Left ventricle myocardium inferior (tissue), 1 donor: Measurements from ENCODE around the gene CDC40. TPM values are rescaled to one million over a fixed set of nuclear protein-coding genes. Genes with fewer than 3 reads are reported as not detected.

Experiments used
- DNase-seq: peaks from one replicate; pipeline ENCODE4 v3.0.0-alpha.2; 2020
- H3K27ac ChIP-seq: fragments of 200-600 bp; replicated peaks from 2 replicates; pipeline ENCODE4 v1.8.0; 2021
- H3K27me3 ChIP-seq: fragments of 200-600 bp; 2 replicates; pipeline ENCODE4 v1.8.0; 2021; ENCODE audit warnings: low read depth
- H3K36me3 ChIP-seq: fragments of 200-600 bp; 2 replicates; pipeline ENCODE4 v1.8.0; 2021
- H3K4me1 ChIP-seq: fragments of 200-600 bp; 2 replicates; pipeline ENCODE4 v1.8.0; 2021
- H3K4me3 ChIP-seq: fragments of 200-600 bp; 2 replicates; pipeline ENCODE4 v1.8.0; 2021; ENCODE audit warnings: mild to moderate bottlenecking, moderate library complexity
- H3K9me3 ChIP-seq: fragments of 200-600 bp; replicated peaks from 2 replicates; pipeline ENCODE4 v1.8.0; 2021
- intact Hi-C: fragments of 100-400 bp; cut with micrococcal nuclease; formaldehyde crosslinking; loops from one replicate; pipeline ENCODE4 v1.11.0; 2022
- total RNA-seq: library from RNA; stranded (reverse); fragmentation: NEBNext Ultra II Directional; extraction: Animal tissue kit (Norgen Biotek cat#: 25700); gene quantifications from one replicate; pipeline ENCODE4 v1.2.1, GENCODE V29; 2021
- TF ChIP-seq, protein P1 (sequence below): fragments of 200-600 bp; IDR thresholded peaks from 2 replicates; pipeline ENCODE4 v1.8.0; 2021; ENCODE audit warnings: antibody characterized with exemption, mild to moderate bottlenecking, borderline replicate concordance
- donor health status: DM: no; HTN: yes; CAD: no; lungs with severe emphysema.

The CDC40 gene
- total RNA-seq, 1 donor from 2014 or later: 16.1 TPM

DNA sequence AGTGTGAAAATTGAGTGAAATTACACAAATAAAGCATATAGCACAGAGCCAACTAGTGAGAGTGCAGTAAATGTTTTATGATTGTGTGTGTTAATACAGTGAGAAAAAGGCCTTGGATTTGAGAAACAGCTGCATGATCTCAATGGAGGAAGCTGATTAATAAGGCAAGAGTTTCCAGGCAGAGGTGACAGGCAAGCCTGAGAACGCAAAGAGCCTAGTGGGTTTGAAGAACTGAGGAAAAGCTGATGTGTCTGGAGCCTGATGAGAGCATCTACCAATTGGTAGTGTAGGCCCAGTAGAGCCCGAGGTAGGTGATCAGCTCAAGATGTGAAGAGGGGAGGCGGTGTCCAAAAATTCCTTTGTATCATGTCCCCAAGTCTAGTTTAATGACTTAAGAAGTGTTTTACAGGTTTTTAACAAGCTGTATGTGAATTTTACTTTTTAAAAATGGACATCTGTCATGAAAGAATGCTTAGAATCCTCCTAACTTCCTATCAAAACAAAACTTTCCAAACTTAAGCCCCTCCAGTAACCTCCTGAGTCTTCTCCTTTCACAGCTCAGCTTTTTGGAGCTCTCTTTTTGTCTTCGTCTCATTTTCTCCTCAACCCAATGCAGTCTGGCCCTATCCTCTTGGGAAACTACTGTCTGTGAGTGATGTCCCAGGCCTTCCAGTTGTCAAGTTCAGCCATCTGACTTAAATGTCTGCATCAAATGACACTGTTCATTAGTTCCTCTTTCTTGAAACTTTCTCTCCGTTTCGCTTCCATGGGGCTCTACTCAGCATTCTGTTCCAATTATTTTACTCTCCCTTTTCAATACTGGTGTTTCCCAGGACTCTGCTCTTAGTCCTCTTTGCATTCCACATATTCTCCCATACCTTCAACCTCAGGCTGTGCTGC, 1.2 kb downstream of the CDC40 start:
- Histone ChIP-seq H3K4me3 (peak overlapping the region; percentile 94), H3K9me3 (no peaks in the 10 kb centered on the region), H3K27me3 (no peaks in the 10 kb centered on the region), H3K27ac (peak overlapping the region; percentile 91), H3K36me3 (no peaks in the 10 kb centered on the region), H3K4me1 (peaks cover 74% of the 10 kb centered on the region)
- DNase-seq: no peak
- TF ChIP-seq, protein P1, sequence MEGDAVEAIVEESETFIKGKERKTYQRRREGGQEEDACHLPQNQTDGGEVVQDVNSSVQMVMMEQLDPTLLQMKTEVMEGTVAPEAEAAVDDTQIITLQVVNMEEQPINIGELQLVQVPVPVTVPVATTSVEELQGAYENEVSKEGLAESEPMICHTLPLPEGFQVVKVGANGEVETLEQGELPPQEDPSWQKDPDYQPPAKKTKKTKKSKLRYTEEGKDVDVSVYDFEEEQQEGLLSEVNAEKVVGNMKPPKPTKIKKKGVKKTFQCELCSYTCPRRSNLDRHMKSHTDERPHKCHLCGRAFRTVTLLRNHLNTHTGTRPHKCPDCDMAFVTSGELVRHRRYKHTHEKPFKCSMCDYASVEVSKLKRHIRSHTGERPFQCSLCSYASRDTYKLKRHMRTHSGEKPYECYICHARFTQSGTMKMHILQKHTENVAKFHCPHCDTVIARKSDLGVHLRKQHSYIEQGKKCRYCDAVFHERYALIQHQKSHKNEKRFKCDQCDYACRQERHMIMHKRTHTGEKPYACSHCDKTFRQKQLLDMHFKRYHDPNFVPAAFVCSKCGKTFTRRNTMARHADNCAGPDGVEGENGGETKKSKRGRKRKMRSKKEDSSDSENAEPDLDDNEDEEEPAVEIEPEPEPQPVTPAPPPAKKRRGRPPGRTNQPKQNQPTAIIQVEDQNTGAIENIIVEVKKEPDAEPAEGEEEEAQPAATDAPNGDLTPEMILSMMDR: no peak
- intact Hi-C loops: no loop called here

DNA sequence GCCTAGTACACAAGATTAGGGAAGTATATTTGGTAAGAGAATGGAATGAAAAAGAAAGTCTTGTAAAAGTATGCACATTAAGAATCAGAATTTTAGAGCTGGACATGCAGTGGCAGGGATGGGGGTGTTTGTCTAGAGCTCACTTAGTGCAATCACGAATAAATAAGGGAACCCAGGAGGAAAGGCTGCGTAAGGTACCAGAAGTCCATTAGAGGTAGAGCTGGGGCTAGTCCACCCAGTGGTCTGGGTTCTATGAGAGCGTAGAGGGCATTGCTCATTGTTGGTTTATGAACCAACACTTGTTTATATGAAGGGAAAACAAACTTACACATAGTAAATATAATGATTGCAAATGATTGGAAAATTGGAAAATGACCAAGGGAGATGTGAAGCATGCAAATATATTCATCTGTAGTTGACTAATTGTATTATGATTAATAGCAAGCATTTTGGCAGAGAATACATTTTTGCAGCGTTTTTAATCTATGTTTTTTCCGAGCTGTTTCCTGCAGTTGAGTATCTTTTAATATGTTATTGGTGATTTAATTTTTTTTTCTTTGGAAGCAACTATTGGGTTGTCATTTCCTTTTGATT, 3.2 kb downstream of the CDC40 start:
- TF ChIP-seq, protein P1: no peak
- Histone ChIP-seq H3K4me1 (peaks cover 82% of the 10 kb centered on the region), H3K36me3 (no peaks in the 10 kb centered on the region), H3K27ac (no peak overlapping the region), H3K27me3 (no peaks in the 10 kb centered on the region), H3K4me3 (no peak overlapping the region), H3K9me3 (no peaks in the 10 kb centered on the region)
- no peak for DNase-seq
- intact Hi-C loops: no loop called here

DNA sequence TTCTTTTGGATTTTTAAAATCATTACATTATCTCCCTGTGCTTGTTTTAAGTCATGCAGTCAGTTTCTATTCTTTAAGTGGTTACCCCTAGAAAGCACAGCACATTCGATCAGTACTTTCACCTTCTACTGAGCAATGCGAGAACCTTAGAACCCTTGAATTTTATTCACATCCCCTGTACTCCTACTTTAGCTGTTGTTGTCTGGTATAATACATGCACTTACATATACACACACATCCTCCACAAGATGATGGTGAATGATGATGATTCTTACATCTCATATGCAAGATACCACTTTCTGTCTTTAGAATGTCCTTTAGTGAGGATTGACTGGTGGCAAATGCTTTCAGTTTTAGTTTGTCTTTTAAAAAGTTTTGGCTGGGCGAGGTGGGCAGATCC, 5.7 kb downstream of the CDC40 start:
- TF ChIP-seq, protein P1: no peak
- intact Hi-C loops: no loop called here
- peaks cover 83% of the 10 kb centered on the region for H3K4me1 ChIP-seq

DNA sequence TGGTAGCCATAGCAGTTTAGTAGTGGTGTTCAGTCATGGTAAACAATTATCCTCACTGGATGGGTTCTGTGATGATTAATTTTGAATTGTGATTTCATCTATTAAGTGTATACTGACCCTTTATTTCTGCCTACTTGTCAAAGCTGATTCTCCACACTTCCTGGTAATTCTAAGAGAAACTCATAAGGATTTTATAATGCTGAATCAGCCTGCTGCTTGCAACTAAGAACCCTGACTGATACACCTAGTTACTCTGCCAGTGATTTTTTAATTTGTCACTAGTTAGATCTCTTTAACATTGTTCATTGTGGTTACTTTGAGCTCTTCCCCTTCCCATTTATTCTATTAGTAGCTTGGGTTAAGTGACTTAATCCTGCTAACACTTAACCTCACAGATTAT, 8.6 kb downstream of the CDC40 start:
- no peaks in the 10 kb centered on the region for H3K27me3 ChIP-seq
- TF ChIP-seq, protein P1: no peak
- H3K27ac ChIP-seq: no peak overlapping the region
- H3K36me3 ChIP-seq: peaks cover 4% of the 10 kb centered on the region
- H3K4me3 ChIP-seq: no peak overlapping the region
- peaks cover 67% of the 10 kb centered on the region for H3K4me1 ChIP-seq
- intact Hi-C loops: no loop called here
- H3K9me3 ChIP-seq: no peaks in the 10 kb centered on the region
- DNase-seq: no peak

More for the DNA sequence above, 5.7 kb downstream of the CDC40 start:
- Histone ChIP-seq H3K4me3 (no peak overlapping the region), H3K27me3 (no peaks in the 10 kb centered on the region), H3K36me3 (no peaks in the 10 kb centered on the region), H3K27ac (no peak overlapping the region), H3K9me3 (no peaks in the 10 kb centered on the region)
- no peak for DNase-seq

DNA sequence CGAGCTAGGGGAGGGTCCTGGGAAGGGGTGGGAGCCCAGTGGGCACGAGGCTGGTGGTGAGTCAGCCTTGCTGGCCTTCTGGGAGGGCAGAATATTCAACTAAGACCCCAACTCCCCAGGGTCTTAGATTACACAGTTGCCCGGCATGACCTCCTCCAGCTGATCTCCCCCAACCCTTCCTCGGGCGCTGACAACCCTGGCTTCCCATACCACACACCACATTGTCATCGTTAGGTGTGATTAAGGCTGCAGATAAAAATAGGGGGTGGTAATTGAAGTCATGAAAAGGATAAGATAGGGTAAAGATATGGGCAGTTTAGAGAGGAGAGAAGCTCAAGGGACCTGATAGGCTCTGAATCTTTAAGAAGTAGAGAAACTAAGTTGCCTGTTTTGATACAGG, 10.5 kb downstream of the CDC40 start:
- Histone ChIP-seq H3K4me3 (no peak overlapping the region), H3K27ac (no peak overlapping the region), H3K4me1 (peaks cover 53% of the 10 kb centered on the region), H3K9me3 (no peaks in the 10 kb centered on the region), H3K36me3 (peaks cover 13% of the 10 kb centered on the region), H3K27me3 (no peaks in the 10 kb centered on the region)
- TF ChIP-seq, protein P1: no peak
- intact Hi-C loops: no loop called here
- no peak for DNase-seq
